ENCODE data around the gene EHD4.

Gene EHD4

DNA sequence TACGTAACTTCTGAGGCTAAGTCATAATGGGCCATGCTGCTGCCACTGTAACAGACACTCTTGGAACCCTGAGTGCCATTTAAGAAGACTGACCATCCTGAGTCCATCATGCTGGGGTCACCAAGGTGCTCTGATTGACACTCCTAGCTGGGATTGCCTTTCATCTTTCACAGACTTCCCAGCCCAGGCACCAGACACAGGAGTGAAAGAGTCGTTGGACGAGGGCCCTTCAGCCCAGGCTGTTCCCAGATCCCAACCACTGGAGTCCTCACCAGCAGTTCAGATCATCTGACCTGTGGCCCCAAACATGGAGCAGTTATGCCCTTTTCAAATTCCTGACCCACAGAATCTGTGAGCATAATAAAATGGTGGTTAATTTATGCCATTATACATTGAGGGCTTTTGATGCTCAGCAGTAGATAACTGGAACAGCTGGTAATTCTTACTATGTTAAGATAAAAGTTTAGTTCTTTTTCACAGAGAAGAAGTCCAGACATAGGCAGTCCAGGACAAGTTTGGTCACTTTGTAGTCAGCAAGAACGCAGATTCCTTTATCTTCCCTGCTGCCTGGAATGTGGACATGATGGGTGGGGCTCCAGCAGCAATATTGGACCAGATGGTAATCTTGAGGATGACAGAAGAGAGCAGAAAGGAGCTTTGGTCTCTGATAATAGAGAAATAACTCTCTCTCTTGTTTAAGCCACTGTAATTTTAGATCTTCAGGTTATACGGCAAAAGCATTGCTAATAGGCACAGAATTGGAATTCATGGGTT is 7.3 kb upstream of the EHD4 start:
- DNase-seq = no peak

DNA sequence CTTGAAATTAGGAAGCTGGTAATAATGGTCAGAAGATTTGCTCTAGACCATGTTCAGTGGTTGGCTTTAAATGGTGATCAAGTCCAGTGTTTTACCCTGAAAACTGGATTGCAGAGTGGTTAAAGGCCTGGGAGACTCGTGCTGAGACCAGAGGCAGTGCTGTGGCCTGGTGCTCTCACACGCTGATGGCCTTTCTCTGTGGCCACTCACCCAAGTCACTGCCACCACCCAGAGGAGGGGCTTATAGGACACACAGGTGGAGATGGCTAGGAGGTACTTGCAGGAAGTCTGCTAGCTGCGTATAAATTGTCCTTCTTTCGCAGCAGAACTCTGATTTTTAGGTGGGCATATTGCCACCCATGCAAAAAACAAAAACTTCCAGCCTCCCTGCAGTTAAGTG is 6.2 kb upstream of the EHD4 start:
- no peak for DNase-seq

GRCh38 chr15:41977757-41978383 is 5.5 kb upstream of the EHD4 start:
- no peak for DNase-seq

DNA sequence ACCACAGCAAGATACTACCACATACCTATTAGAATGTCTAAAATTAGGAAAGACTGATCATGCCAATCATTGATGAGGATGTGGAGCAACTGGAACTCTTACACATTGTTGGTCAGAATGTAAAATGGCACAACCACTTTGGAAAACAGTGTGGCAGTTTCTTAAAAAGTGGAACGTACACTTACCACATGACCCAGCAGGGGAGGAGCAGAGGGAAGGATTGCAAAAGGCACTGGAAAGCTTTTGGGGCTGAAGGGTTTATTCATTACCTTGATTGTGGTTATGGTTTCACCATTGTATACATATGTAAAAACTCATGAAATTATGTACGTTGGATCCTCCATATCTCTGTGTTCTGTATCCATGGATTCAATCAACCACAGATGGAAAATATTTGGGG is 3.3 kb upstream of the EHD4 start:
- DNase-seq = no peak

DNA sequence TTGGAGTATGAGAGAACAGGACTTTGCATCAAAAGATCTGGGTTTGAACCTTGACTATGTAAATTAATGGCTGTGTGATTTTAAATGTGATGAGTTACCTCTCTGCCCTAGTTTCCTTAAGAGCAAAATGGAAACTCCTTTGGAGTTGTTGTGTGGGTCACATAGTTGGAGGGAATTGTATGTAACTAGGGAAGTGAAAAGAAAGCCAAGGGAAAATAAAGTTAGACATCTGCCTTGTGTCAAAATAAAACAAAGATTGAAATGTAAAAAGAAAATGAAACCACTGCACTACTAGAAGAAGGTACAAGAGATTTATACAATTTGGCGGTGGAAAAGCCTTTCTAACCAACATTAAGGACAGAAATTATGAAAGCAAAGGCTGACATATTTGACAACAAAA is 1.7 kb upstream of the EHD4 start:
- no peak for DNase-seq

DNA sequence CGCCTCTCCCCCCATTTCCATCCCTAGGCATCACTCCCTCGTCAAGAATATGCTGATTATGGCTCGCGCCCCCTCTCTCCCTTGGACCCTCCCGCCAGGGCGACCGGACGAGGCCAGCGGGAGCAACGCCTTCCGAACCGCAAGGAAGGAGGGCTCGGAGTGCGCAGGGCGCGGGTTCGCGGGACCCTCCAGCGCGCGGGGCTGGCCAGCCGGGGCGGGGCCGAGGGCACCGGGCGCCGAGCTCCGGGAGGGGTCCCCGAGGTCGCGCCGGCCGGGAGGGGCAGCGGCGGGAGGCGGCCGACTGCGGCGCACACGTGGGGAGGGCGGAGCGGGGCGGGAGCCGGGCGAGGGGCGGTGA is 483 bp downstream of the EHD4 start:
- DNase-seq = no peak

GRCh38 chr15:41971089-41971894 is 1.1 kb downstream of the EHD4 start:
- DNase-seq = peak; percentile 60

DNA sequence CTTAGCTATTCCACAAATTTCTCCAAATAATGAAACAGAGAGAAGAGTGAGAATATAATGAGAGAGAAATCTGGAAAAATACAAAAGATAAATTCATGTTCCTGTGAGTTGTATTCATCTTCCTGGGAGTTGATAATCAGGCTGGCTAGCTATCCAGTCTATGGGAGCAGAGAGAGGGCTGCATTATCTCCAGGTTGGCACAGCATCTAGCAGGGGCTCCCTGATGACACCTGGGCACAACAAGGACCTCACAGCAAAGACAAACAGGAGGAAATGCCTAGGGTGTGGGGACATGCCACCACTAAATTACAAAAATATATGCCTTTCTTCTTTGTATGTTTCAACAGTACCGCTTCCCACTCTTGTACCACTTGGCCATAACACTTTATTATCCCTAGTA is 1.9 kb downstream of the EHD4 start:
- no peak for DNase-seq

- DNase-seq = no peak
Measured at GRCh38 chr15:41969851-41970431, 2.4 kb downstream of the EHD4 start.

DNA sequence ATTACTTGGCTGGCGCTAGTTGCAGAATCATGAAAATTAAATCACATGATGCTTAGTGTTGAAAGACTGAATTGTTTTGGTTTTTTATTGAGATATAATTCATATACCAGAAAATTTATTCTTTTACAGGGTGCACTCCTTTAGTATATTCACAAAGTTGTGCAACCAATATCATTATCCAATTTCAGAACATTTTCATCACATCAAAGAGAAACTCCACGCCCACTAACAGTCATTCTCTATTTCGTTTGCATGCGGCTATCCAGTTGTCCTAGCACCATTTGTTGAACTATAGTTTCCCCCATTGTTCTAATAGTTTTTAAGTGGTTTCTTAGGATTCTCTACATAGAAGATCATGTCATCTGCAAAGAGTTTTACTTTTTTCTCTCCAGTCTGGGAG is 3.7 kb downstream of the EHD4 start:
- no peak for DNase-seq

DNA sequence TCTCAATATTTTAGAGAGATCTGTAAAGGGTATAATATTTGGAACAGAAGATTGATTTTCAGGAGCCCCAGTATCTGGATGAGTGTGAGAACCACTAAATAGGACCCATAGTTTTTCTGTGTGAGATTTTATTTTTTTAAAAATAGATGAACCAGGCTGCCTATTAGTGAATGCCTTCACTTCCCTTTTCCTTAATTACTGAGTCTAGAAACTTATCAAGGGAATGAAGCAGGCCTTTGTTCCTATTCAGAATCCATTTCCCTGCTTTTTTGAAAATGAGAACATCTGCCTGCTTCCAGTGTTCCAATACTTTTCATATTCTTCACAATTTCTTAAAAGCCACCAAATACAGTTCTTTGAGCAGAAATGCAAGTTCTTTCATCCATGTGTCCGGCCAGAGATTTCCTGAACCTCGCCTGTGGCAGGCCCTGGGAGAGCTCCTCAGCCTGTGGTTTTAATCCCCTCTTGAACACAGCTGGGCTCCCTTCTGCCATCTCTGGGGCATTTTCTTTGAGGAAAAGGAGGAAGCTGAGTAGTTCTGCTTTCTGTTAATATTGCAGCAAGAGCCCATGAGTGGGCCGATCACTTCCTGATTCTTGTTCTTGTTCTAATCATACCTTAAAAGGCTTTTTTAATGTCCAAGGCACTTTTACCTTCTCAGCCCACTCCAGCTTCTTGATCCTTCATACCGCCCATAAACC is 4.7 kb downstream of the EHD4 start:
- no peak for DNase-seq

DNA sequence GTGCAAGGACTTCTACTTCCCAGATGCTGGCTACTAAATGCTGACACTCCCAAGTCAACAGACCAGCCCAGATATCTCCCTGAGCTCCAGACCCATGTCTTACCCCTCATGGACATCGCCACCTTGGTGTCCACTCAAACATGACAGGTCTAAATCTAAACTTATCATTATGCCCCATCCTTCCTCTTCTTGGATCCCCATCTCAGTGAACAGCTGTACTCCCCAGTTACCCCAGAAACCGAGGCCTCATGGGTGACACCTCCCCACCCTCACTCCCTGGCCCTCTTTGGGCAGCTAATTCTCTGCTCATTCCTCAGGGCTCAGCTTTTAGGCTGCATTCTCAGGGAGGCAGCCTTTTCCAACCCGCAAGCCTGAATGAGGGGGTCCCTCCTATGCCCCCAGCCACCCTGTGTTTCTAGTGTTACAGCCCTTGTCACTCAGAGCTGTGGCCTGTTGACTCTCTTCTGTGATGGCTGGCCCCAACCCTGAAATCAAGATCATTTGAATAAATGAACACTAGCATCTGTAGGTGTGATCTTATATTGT is 5.4 kb downstream of the EHD4 start:
- DNase-seq = no peak

DNA sequence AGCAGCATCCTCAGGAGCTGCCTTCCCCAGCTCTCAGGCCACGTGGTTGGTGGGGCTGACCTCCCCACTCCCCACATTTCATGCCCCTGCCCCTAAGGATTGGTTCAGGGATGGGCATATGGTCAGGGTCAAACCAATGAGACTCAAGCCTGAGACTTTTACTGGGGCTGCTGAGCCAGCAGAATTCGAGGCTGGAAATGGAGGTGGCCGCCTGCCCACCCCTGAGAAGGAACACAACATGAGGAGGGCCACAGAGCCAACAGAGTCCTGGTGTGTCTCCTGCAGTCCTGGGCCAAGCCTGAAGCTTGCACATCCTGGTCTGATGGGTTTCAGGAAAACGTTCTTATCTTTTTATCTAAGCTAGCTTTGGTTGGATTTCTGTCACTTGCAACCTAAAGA is 5.9 kb downstream of the EHD4 start:
- DNase-seq = no peak

DNA sequence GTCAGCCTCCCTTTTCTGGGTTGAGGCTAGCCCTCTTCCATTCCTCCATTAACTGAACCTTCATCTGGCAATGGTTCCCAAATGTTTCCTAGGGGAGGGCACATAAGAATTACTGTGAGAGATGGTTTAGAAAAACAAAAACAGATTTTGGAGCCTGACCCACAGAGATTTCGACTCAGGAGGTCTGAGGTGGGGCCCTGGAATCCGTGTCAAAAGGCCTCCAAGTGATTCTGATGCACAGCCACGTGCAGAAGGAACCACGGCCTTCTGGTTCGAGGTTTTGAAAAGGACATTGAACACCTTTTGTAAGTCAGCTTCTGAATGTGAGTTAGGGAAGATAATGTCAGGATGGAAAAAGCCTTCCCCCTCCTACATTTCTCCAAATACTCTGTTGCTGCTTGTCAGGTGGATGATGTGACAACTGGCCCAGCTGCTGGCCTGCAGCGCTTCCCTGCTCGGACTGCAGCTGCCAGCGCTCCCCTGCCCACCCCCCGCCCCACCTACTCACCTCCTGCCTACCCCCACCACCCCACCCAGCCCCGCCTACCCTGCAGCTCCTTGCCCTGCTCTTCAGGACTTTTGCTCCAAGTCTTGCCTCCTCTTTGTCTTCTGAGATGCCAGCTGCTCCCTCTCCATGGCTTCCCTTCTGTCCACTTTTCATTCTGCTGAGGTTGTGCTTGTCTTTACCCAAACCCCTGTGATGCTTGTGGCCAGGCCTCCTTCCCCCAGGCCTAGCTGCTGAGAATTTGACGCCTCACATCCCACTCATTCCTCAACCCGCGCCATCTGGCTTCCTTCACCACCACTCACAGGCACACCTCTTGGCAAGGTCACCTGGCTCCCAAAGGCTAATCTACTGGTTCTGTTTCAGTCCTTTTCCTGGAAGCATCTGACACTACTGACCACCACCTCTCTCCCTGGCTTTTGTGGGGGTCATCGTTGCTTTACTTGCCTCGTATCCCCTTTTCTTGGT is 6.6 kb downstream of the EHD4 start:
- DNase-seq = no peak

DNA sequence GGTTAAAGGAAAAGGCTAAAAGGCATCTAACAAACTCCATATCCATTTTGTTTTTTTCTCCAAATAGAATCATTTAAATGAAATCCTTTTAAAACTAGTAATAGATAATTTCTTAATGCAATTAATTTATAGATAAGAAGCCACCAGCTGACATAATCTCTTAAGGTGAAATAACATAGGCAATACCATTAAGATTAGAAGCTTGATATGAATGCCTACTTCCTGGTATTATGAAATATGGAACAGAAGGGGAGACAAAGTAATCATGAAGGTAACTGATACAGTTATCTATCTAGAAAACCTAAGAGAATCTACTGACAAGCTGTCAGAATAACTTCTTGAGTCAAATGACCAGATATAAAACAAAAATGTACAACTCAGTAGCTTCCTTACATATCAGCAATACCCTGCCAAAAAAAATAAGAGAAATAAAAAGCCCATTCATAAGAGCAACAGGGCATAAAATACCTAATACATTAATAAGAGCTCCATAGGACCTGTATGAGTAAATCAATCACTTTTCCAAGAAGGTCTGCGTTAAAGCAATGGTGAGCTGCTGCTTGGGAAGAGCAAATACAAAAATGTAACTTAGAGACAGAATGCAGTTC is 10.7 kb downstream of the EHD4 start:
- DNase-seq = no peak

DNA sequence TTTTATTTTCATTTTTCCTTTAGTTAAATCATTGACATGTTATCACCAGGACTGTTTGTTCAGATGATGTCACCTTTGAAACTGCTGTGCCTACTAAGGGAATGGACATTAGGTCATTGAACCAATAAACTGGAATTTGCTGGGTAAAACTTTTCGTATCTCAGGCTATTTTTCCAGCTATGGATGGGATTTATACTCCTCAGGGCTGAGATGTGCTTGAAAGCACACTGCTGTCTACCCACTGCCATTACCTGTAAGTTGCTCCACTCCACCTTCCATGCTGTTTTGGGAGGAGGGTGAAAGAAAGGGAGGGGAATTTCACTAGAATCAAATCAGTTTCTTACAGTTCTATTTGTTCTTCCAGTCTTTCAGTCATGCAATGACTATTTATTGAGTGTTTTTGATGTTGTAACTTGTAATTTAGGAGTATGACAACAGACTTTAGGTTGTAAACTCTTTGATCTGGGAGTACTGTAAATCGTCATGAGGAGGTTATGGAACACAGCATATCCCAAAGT is 11.3 kb downstream of the EHD4 start:
- DNase-seq = no peak

- no peak for DNase-seq
Measured at GRCh38 chr15:41958002-41958420, 14.3 kb downstream of the EHD4 start.

- DNase-seq = no peak
Measured at GRCh38 chr15:41957021-41957897, 15.1 kb downstream of the EHD4 start.

- no peak for DNase-seq
Measured at GRCh38 chr15:41955807-41956525, 16.4 kb downstream of the EHD4 start.

All from stimulated activated CD4-positive, alpha-beta T cell treated with anti-CD3 and anti-CD28 coated beads, Interleukin-2, amount 100 ng/mL, for 48 hours (primary cell).